GM18519 (cell line): ENCODE measurements around the gene C2CD2L.
"Not testable (repeated sequence)": the region's sequence is repeated elsewhere in the genome, so short reads cannot be mapped to it uniquely, and the experiment has no call there.

ENCODE experiments used
- ATAC-seq: cut with Tn5 transposase; IDR thresholded peaks from one replicate; pipeline ENCODE4 v1.9.1; 2021; ENCODE audit warnings: mild to moderate bottlenecking, moderate library complexity; ENCODE audit not compliant: unreplicated experiment, low FRiP score

Gene C2CD2L

DNA sequence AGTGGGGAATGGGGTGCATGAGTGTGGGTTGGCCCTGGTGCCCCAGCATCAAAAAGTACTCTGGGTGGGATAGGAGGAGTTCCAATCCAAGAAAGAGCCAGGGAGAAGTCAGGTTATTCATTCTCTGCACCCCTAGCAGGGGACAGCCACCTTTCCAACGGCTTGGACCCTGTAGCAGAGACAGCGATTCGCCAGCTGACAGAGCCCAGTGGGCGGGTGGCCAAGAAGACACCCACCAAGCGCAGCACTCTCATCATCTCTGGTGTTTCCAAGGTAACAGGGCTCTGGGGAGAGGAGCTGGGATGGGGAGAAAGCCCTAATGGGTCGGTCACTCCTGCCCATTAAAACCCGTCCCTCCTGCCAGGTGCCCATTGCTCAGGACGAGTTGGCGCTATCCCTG lies 6.6 kb downstream of the C2CD2L start:
- no peak for ATAC-seq

DNA sequence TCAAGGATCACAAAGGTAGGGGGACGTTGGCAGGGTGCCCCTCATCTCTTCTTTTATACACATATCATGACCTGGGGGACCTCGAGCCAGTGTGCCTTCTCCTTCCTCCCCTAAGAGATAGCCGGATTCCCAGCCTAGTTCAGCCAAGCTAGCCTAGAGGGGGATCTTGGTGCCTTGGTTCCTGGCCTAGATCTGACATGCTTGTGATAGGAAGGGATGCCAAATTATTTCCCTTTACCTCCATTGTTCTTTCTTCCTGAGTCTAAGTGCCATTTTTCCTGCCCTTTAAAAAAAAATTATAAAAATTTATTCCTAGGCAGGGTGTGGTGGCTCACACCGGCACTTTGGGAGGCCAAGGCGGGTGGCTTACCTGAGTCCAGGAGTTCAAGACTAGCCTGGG lies 7.2 kb downstream of the C2CD2L start:
- no peak for ATAC-seq

DNA sequence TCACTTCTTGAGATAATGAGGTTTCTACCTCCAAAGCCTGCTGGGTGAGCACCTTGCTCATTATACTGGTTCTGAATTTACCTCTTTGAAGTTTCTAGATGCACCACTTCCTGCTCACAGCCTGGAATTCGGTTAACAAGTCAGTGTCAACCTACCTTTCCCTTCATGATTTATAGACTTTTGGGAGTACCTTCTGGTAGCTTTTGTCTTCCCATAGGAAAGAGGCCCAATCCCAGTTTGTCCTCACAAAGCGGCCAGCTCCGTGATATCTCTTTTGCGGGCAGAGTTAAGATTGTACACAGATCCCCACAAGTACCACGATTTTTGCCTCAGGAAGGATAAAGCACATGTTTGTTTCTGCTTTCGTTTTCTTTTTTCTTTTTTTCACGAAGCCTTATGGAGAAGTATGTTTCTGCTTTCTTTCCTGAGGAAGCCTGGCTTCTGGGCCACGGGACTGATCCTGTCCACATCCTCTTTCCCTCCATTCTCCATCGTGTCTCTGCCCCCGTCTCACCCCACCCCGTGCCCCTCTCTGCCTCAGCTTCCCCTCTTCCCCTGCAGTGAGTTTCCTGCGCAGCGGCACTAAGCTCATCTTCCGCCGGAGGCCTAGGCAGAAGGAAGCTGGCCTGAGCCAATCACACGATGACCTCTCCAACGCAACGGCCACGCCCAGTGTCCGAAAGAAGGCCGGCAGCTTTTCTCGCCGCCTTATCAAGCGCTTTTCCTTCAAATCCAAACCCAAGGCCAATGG lies 8.5 kb downstream of the C2CD2L start:
- ATAC-seq, result no peak

DNA sequence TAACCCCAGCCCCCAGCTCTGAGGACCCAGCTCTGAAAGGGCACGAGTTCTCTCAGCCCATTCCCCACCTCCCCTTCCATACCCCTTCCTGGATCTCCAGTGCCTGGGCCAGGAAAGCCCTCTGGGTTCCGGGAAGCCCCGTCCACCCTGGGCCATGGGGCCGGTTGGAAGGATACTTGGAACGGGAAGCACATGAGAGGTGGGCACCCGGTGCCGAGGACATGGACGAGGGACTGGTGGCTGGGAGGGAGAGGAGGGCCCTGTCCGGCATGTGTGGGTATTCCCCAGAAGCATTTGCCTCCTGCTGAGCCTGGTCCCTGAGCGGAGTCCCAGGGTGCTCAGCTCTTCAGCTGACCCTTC lies 9.1 kb downstream of the C2CD2L start:
- no peak for ATAC-seq

DNA sequence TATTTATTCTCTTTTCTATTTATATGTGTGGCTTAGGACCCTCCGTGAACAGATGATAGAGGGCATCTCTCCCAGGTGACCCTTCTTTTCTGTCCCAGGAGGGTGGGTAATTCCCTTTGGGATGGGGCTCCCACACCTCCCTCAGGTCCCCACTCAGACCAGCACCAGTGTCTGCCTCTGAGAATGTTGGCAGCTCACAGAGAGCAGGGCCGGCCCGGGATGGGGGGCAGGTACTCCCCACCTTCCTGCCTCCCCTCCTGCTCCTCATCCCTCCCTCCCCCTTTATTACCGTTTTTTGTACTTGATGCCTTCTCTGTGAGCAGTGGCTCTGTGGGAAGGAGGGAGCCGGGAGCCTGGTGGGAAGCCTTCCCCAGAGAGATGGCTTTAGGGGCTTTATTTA lies 9.5 kb downstream of the C2CD2L start:
- no peak for ATAC-seq

DNA sequence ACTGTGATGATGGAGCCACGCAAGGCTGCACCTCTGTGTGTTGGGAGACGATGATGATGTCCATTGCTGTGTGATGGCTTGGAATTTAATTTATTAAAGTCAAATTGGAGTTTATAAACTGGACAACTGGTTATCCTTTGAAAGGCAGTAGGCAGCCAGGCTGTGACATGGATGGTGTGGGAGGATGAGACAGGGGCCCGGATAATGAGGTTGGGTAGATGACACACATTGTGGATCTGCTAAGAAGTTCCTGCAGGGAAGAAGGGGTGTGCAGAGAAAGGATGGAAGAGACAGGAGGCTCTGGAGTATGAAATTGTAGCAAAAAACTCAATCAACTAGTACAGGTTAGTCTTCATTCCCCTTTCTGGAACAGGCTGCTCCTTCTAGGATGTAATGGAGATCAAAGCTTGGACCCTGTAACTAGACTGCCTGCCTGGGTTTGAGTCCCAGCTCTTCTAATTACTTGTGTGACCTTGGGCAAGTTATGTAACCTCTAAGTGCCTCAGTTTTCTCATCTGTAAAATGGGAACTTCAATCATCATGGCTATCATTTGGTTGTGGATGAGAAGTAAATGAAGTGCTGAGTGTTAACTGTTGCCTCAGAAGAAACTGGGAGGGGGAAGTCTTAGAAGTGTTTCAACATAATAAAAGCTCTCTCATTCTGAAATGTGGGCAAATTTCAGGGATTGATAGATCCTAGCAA lies 10.0 kb downstream of the C2CD2L start:
- ATAC-seq, result no peak

DNA sequence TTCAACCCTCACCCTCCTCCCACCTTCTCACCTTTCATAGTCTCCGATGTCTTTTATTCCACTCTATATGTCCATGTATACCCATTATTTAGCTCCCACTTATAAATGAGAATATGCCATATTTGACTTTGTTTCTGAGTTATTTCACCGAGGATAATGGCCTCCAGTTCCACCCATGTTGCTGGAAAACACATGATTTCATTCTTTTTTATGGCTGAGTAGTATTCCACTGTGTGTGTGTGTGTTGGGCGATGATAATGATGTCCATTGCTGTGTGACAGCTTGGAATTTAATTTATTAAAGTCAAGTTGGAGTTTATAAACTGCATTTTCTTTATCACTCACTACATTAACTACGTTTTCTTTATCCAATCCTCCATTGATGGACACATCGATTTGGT lies 11.1 kb downstream of the C2CD2L start:
- ATAC-seq, result no peak

DNA sequence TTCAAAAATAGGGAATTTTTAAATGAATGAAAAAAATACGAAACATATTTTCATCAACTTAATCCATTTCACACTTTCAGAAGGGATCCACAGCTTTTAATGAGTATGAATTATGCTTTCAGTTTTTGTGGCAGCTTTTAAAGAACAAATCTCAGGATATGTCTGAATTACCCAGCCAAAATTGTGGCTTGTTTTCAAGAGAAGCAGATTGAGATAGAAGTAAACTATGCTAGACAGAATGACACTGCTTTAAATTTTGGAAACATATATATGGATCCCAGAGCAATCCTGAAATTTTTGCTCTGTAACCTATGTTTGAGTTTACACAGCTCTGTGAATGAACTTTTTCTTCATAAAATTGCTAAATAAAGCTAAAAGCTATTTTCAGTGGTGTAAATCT lies 11.8 kb downstream of the C2CD2L start:
- ATAC-seq, result no peak

DNA sequence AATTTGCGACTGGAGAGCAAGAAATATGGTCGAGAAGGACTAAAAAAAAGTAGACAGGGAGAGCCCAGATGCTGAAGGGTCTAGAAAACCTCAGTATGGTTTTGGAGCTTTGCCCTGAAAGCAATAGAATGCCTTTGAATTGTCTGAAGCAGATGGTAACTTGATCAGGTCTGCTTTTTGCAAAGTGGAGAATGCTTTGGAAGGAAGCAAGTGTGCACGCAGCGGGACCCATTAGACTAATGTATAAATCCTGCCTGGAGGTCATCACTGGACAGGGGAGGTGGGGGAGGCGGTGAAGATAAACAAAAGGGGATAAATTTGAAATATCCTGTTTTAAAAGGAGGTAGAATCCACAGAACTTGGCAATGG lies 13.5 kb downstream of the C2CD2L start:
- ATAC-seq, result no peak

DNA sequence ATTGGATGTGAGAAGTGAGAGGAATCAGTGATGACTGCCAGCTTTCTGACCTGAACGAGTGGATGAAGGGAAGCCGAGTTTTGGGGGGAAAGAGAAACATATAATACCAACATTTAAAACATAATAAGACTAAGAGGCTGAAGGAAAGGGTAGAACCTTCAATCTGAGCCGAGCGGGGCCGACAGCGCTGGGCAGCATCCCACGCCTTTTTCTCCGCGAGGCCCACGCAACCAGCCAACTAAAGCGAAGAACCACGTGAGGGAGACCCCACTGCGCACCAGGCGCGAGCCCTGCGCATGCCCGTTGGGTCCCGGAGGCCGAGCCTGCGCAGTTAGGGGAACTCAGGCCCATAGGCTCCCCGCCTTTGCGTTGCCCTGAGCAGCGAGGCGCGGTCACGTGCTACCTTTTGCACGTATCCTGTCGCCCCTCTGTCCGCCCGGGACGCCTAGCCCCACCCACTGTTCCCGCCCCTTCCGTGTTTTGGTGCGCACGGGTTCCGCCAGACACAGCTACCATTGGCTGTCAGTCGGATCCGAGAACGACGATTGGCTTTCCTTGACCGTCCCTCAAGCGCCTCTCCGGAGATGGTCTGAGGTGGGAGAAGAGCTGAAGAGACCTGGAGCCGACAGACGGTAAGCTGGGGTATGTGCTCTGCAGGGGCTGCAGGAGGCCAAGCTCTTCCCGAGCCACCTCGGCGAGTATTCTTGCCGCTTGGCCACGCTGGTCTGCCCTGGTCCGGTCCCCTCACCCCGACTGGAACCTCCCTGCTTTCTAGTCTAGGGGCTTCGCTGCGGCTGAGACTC lies 14.1 kb downstream of the C2CD2L start, which contains the start of gene HINFP:
Gene HINFP (plus strand): TSS at position 573 of the 803 bp plus-strand sequence. CDS start 5,365 bp downstream, outside the sequence.
- ATAC-seq, result peak; percentile 89

DNA sequence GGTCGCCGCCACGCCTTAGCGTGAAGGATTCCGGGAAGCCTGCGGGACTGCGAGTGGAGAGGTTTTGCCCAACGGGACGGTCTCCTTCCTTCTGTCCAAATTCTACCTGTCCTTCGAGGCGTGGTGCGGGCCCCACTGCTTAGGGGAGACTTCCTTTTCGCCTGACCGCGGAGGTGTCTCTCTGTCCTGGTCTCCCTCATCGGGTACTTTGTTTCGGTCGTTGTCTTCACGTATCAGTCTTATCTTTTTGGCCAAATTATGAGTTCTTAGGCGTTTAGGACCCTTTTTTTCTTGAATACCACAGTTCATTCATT lies 14.6 kb downstream of the C2CD2L start:
- ATAC-seq, result no peak

DNA sequence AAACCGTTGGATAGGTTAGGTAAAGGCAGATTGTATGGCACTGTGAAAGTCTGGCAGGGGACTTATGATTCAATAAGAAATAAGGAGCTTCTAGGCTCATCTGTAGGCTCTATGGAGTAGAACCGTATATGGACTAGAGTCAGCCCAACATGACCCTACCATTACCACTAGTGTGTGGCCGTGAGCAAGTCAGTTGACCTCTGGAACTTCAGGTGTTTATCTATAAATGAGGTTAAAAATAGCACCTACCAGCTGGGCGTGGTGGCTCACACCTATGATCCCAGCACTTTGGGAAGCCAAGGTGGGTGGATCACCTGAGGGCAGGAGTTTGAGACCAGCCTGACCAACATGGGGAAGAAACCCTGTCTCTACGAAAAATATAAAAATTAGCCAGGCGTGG lies 18.7 kb downstream of the C2CD2L start:
- ATAC-seq, result no peak

DNA sequence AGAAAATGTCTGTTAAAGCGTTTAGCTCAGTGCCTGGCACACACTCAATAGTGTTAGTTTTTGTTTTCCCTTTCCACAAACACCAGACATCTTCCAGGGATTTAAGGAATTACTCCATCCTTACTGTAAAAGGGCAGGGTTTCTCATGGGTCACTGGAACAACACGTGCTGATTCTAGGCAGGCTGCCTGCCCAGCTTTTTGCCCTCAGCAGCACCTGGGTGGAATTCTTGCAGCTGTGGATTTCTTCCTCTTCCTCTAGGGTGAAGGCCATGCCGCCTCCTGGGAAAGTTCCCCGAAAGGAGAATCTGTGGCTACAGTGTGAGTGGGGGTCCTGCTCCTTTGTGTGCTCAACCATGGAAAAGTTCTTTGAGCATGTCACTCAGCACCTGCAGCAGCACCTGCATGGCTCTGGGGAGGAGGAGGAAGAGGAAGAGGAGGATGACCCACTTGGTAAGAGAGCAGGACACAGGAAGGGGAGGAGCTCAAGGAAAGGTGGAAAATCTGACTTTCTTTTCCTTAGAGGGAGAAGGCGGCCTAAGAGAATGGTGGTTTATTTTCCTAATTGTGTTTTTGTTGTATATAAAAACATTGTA lies 19.6 kb downstream of the C2CD2L start:
- ATAC-seq, result no peak

DNA sequence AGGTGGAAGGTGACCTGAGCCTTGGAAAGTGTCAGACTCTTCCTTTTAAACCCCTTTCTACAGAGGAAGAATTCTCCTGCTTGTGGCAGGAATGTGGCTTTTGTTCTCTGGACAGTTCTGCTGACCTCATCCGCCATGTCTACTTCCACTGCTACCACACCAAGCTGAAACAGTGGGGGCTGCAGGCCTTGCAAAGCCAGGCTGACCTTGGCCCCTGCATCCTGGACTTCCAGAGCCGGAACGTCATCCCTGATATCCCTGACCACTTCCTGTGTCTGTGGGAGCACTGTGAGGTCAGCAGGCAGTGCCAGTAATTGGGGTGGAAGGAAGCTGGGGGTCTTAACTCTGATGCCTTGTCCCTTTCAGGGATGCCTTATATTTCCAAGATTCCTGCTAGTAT lies 23.5 kb downstream of the C2CD2L start:
- no peak for ATAC-seq

DNA sequence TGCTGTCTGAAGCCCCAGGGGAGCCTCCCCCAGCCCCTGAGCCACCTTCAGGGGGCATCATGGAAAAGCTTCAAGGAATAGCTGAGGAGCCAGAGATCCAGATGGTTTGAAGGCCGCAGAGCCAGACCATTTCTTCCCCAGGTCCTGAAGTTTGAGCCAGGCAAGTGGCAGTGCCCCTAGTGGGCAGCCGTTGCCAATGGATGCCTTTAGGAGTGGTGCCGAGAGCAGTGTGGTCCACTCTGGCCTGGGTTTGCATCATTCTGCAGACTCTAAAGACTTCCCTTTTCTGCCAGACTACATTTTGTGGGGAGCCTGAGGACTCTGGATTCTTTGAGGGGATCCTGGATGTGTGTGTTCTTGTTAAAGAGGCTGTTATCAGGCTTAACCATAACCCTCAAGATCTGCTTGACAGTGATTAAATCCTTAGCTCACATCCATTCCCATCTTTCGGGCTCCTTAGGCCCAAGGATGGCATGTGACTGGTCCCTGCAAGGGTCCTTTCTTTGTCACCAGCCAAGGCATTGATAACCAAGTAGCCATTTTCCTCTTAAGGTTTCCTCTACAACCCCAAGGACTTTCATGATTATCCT lies 27.3 kb downstream of the C2CD2L start:
- no peak for ATAC-seq

DNA sequence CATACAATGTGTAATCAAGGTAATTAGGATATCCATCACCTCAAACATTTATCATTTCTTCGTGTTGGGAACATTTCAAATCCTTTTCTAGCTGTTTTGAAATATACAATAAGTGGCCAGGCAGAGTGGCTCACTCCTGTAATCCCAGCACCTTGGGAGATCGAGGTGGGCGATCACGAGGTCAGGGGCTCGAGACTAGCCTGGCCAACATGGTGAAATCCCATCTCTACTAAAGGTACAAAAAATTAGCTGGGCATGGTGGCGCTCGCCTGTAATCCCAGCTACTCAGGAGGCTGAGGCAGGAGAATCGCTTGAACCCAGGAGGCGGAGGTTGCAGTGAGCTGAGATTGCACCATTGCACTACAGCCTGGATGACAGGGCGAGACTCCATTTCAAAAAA lies 32.1 kb downstream of the C2CD2L start:
- not testable (repeated sequence) for ATAC-seq

DNA sequence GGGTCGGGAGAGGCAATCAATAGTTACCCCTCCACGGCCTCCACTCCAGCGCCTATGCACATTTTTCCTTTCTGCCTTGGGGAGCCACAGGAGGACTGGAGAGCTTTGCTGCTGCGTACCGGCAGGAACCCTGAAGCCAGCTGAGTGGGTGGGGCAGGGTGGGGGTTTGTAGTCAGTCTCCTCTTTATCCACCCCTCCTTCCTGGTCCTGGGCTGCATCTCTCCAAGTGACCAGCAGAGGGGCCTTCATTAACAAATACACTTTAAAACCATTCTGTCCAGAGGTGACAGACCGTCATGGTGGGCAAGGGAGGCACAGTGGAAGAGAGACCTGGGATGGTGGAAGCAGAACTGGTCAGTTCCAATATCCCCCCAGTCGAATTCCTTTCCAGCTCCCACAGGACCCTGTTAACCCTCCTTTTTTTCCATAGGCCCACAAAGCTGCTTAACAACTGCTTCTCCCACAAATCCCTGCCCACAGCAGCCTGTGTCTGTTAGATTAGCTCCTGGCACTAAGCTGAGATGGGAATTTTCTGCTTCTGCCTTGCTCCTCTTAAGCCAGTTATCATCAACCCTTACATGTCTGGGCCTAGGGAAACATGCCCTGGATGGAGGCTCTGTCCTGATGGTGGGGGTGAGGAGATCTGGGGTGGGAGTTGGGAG lies 37.8 kb downstream of the C2CD2L start:
- ATAC-seq, result no peak

DNA sequence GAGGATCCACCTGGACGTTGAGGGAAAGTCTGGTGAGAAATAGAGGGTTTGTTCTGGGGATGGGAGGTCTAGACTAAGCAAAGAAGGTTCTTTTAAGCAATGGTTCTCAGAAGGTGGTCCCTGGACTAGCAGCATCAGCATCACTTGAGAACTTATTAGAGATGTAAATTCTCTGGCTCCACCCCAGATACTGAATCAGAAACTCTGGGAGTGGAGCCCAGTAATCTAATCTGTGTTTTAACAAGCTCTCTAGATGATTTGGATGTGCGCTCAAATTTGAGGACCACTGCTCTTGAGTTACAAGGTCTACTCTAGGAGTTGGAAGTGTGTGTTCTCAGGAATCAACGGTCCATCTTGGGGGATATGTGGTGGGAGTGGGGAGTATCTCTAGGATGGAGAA lies 38.4 kb downstream of the C2CD2L start:
- no peak for ATAC-seq

DNA sequence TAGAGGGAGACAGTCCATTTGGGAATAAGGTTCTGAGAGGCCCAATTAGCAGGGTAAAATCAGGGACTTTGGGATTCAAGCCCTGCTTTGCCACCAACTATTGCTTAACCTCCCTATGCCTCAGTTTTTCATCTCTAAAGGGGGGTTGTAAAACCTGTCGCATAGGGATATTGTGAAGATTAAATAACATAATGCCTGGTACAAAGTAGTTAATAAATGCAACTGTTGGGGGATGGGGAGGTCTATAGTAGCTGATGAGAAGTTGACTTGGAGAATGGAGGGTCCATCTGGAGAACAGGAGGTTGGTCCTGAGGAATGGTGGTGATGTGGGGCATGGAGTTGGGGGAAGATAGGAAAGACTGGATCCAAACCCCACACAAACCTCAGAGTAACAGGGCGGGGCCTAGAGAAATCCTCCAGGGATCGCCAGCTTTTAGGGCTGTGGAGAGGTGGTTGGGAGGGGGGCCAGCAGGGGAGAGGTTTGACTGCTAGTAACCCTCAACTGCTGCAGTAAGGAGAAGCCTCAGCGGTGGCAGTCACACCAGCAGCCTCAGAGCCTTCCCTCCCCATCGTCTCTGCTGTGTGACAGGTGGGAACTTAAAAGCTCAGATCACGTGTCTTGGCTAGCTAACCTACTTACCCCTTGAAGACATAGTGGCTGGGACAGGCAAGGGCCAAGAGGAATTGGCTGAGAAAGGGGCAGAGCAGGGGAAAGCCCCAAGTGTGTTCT lies 40.6 kb downstream of the C2CD2L start:
- no peak for ATAC-seq

DNA sequence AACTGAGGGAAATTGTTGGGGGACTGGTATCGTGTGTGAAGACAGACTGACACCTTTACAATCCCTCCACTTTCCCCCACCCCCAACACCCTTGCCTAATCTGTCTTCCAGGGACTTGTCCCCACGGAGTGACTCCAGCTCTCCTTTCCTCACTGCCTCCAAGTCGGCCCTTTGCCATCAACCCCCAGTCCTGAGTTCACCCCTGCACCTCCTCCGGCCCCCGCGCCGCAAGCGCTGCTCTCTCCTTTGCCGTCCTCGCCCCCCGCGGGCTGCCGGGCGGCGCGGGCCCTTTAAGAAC lies 41.5 kb downstream of the C2CD2L start:
- no peak for ATAC-seq
